ENCODE results near the gene TYSND1. TPM values are rescaled to one million over a fixed set of nuclear protein-coding genes. Genes with fewer than 3 reads are reported as not detected.

The TYSND1 gene
- total and polyA plus RNA-seq, 2 of the 13 experiments (the other 11 are each of a cell fraction or from before 2014, with no cell fraction given): 3.3 to 8.9 TPM

DNA sequence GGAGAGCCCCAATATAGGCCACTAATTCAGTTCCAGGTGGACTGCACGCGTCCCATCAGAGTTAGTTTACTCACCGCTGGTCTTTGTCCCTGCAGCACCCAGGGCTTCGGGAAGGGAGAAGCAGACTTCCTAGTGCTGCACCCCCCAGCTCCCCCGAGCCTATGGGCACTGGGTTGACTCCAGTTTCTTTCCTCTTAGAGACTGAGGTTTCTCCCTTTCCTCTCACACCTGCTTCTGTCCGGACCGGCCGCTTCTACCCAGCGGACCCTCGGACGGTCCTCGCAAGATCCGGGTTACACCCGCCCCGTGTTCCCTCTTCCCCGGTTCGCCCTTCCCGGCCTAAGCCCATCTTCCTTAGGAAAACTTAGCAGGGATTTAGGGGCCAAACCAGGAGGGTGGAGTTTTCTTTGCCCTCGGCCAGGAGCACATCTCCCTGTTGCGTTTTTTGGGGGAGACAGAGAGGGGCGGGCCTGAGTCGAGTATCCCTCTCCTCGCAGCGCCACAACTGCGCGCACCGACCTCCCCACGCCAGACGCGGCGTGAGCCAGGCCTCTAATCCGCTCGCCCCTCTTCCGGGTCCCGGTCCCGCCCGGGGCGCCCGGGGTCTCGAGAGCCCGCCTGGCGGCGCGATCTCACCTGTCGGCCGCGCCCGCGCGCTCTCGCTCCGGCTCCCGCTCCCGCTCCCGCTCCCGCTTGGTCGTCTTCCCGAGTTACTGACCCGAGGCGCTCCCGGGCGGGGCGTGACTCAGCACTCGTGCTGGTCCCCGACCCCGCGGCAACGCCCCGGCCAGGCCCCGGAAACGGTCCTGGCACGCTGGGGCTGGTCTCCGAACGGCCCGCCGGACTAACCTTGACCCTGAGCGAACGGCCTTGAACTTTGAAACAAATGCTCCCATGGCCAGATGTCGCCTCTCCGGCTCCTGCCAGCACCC lies 14.1 kb downstream of the TYSND1 start, which contains the start of gene AIFM2 (continued):
- TF ChIP-seq ISL2 (CRISPR knock-in tag; IDR thresholded peaks at IDR 0.05) (peak; percentile 79), RFX1 (IDR thresholded peaks at IDR 0.05) (no peak), EP300 (IDR thresholded peaks at IDR 0.05; ENCODE audit: low read depth in 2 of 2, low read length in 2 of 2) (peak in 1 of 2 experiments; percentile 78; a peak in 2 of 4 replicates), EP300 (CRISPR knock-in tag; IDR thresholded peaks at IDR 0.05; ENCODE audit: borderline replicate concordance) (peak; percentile 79; the same call in 1 of the 2 replicates), ETV5 (CRISPR knock-in tag; IDR thresholded peaks at IDR 0.05; ENCODE audit: borderline replicate concordance) (peak; percentile 94), ZNF3 (CRISPR knock-in tag; IDR thresholded peaks at IDR 0.05) (no peak), ASH2L (IDR thresholded peaks at IDR 0.05; ENCODE audit: insufficient read length, low read depth, low read length) (peak; percentile 74), CHD2 (IDR thresholded peaks at IDR 0.05; ENCODE audit: low read depth, low read length) (peak; percentile 63; the same call in 1 of the 2 replicates), ZNF331 (CRISPR knock-in tag; IDR thresholded peaks at IDR 0.05) (peak; percentile 76; the same call in 1 of the 2 replicates), ZNF619 (CRISPR knock-in tag; IDR thresholded peaks at IDR 0.05) (no peak), NFYC (CRISPR knock-in tag; IDR thresholded peaks at IDR 0.05) (no peak), SRSF9 (IDR thresholded peaks at IDR 0.05; ENCODE audit: borderline replicate concordance, insufficient read depth, low read depth, low read length, poor library complexity, severe bottlenecking) (no peak), ZNF484 (CRISPR knock-in tag; IDR thresholded peaks at IDR 0.05; ENCODE audit: borderline replicate concordance, low read depth) (0 out of 2 replicates have a peak, but pooled peaks have one; percentile 50), KDM3A (CRISPR knock-in tag; IDR thresholded peaks at IDR 0.05; ENCODE audit: low read depth) (0 out of 2 replicates have a peak, but pooled peaks have one; percentile 47), ZNF121 (CRISPR knock-in tag; IDR thresholded peaks at IDR 0.05) (no peak; the same call in 1 of the 2 replicates)
- TF ChIP-seq, protein P1, sequence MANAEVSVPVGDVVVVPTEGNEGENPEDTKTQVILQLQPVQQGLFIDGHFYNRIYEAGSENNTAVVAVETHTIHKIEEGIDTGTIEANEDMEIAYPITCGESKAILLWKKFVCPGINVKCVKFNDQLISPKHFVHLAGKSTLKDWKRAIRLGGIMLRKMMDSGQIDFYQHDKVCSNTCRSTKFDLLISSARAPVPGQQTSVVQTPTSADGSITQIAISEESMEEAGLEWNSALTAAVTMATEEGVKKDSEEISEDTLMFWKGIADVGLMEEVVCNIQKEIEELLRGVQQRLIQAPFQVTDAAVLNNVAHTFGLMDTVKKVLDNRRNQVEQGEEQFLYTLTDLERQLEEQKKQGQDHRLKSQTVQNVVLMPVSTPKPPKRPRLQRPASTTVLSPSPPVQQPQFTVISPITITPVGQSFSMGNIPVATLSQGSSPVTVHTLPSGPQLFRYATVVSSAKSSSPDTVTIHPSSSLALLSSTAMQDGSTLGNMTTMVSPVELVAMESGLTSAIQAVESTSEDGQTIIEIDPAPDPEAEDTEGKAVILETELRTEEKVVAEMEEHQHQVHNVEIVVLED (CRISPR knock-in tag; IDR thresholded peaks at IDR 0.05; ENCODE audit: borderline replicate concordance): peak; percentile 51; the same call in 1 of the 2 replicates
- TF ChIP-seq, protein P2, sequence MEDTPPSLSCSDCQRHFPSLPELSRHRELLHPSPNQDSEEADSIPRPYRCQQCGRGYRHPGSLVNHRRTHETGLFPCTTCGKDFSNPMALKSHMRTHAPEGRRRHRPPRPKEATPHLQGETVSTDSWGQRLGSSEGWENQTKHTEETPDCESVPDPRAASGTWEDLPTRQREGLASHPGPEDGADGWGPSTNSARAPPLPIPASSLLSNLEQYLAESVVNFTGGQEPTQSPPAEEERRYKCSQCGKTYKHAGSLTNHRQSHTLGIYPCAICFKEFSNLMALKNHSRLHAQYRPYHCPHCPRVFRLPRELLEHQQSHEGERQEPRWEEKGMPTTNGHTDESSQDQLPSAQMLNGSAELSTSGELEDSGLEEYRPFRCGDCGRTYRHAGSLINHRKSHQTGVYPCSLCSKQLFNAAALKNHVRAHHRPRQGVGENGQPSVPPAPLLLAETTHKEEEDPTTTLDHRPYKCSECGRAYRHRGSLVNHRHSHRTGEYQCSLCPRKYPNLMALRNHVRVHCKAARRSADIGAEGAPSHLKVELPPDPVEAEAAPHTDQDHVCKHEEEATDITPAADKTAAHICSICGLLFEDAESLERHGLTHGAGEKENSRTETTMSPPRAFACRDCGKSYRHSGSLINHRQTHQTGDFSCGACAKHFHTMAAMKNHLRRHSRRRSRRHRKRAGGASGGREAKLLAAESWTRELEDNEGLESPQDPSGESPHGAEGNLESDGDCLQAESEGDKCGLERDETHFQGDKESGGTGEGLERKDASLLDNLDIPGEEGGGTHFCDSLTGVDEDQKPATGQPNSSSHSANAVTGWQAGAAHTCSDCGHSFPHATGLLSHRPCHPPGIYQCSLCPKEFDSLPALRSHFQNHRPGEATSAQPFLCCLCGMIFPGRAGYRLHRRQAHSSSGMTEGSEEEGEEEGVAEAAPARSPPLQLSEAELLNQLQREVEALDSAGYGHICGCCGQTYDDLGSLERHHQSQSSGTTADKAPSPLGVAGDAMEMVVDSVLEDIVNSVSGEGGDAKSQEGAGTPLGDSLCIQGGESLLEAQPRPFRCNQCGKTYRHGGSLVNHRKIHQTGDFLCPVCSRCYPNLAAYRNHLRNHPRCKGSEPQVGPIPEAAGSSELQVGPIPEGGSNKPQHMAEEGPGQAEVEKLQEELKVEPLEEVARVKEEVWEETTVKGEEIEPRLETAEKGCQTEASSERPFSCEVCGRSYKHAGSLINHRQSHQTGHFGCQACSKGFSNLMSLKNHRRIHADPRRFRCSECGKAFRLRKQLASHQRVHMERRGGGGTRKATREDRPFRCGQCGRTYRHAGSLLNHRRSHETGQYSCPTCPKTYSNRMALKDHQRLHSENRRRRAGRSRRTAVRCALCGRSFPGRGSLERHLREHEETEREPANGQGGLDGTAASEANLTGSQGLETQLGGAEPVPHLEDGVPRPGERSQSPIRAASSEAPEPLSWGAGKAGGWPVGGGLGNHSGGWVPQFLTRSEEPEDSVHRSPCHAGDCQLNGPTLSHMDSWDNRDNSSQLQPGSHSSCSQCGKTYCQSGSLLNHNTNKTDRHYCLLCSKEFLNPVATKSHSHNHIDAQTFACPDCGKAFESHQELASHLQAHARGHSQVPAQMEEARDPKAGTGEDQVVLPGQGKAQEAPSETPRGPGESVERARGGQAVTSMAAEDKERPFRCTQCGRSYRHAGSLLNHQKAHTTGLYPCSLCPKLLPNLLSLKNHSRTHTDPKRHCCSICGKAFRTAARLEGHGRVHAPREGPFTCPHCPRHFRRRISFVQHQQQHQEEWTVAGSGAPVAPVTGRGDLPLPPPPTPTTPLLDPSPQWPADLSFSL (CRISPR knock-in tag; IDR thresholded peaks at IDR 0.05): no peak
- TF ChIP-seq, protein P3, sequence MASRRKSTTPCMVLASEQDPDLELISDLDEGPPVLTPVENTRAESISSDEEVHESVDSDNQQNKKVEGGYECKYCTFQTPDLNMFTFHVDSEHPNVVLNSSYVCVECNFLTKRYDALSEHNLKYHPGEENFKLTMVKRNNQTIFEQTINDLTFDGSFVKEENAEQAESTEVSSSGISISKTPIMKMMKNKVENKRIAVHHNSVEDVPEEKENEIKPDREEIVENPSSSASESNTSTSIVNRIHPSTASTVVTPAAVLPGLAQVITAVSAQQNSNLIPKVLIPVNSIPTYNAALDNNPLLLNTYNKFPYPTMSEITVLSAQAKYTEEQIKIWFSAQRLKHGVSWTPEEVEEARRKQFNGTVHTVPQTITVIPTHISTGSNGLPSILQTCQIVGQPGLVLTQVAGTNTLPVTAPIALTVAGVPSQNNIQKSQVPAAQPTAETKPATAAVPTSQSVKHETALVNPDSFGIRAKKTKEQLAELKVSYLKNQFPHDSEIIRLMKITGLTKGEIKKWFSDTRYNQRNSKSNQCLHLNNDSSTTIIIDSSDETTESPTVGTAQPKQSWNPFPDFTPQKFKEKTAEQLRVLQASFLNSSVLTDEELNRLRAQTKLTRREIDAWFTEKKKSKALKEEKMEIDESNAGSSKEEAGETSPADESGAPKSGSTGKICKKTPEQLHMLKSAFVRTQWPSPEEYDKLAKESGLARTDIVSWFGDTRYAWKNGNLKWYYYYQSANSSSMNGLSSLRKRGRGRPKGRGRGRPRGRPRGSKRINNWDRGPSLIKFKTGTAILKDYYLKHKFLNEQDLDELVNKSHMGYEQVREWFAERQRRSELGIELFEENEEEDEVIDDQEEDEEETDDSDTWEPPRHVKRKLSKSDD (CRISPR knock-in tag; IDR thresholded peaks at IDR 0.05; ENCODE audit: low read depth): no peak

Data from HepG2 (cell line).